ENCODE measurements around the gene NFKBIE. TPM values are rescaled to one million over a fixed set of nuclear protein-coding genes. Genes with fewer than 3 reads are reported as not detected.
A peak's percentile ranks its signal among the peaks of the same experiment; 100 is the strongest.

NFKBIE gene
- total and polyA plus RNA-seq, 4 donors = 3.7 to 4.9 (median 4.7) TPM

GRCh38 chr6:44265722-44266233 is 427 bp upstream of the NFKBIE start:
- no peak for TF ChIP-seq NR2F2 (IDR thresholded peaks at IDR 0.05)
- no peak for TF ChIP-seq ZBTB33 (IDR thresholded peaks at IDR 0.05)
- peak in 1 of 2 donors; percentile 2 for TF ChIP-seq HNF4A (conservative IDR thresholded peaks at IDR 0.05)
- TF ChIP-seq FOXA2 (IDR thresholded peaks at IDR 0.05) = no peak
- no peak for TF ChIP-seq EGR1 (IDR thresholded peaks at IDR 0.05; ENCODE audit: low read depth in 2 of 2)
- Histone ChIP-seq H3K27me3 (ENCODE audit: control insufficient read depth in 4 of 4, insufficient read depth in 4 of 4, low read length in 3 of 4) (peaks cover 0 to 5% (median 2%) of the 10 kb centered on the region in 4 donors), H3K27ac (ENCODE audit: low read depth in 1 of 2, low read length in 2 of 2) (peak overlapping the region in 1 of 2 donors; percentile 86), H3K36me3 (ENCODE audit: control insufficient read depth in 4 of 4, insufficient read depth in 3 of 4, low read depth in 1 of 4, low read length in 3 of 4) (no peaks in the 10 kb centered on the region), H3K9ac (ENCODE audit: low read depth in 1 of 2, low read length in 2 of 2) (no peak overlapping the region), H3K4me3 (ENCODE audit: low read depth in 1 of 3, low read length in 3 of 3) (peak overlapping the region in 1 of 3 donors; percentile 78), H3K4me1 (ENCODE audit: control insufficient read depth in 4 of 4, insufficient read depth in 4 of 4, low read length in 3 of 4) (peaks cover 16 to 33% (median 25%) of the 10 kb centered on the region in 4 donors), H3K9me3 (ENCODE audit: control insufficient read depth in 4 of 4, low read length in 3 of 4) (no peaks in the 10 kb centered on the region)
- 71% methylated on average over 17 of the region's 17 CpGs for WGBS
- no peak for DNase-seq (ENCODE audit: low spot score)

- Histone ChIP-seq H3K9ac (ENCODE audit: low read depth in 1 of 2, low read length in 2 of 2) (peak overlapping the region; percentile 67 to 89), H3K36me3 (ENCODE audit: control insufficient read depth in 4 of 4, insufficient read depth in 3 of 4, low read depth in 1 of 4, low read length in 3 of 4) (peaks cover 0 to 10% (median 4%) of the 10 kb centered on the region in 4 donors), H3K9me3 (ENCODE audit: control insufficient read depth in 4 of 4, low read length in 3 of 4) (no peaks in the 10 kb centered on the region), H3K27ac (ENCODE audit: low read depth in 1 of 2, low read length in 2 of 2) (peak overlapping the region; percentile 73 to 86), H3K4me3 (ENCODE audit: low read depth in 1 of 3, low read length in 3 of 3) (peak overlapping the region; percentile 68 to 92 (median 78)), H3K4me1 (ENCODE audit: control insufficient read depth in 4 of 4, insufficient read depth in 4 of 4, low read length in 3 of 4) (peaks cover 14 to 33% (median 25%) of the 10 kb centered on the region in 4 donors), H3K27me3 (ENCODE audit: control insufficient read depth in 4 of 4, insufficient read depth in 4 of 4, low read length in 3 of 4) (no peaks in the 10 kb centered on the region)
- TF ChIP-seq FOXA2 (IDR thresholded peaks at IDR 0.05) (no peak), NR2F2 (IDR thresholded peaks at IDR 0.05) (no peak), CTCF (IDR thresholded peaks at IDR 0.05; ENCODE audit: low read depth, low read length, missing input control) (no peak), RAD21 (IDR thresholded peaks at IDR 0.05) (no peak), REST (IDR thresholded peaks at IDR 0.05) (no peak), ZBTB33 (IDR thresholded peaks at IDR 0.05) (no peak), MAX (IDR thresholded peaks at IDR 0.05) (no peak), HNF4A (conservative IDR thresholded peaks at IDR 0.05) (no peak), EGR1 (IDR thresholded peaks at IDR 0.05; ENCODE audit: low read depth in 2 of 2) (no peak), YY1 (IDR thresholded peaks at IDR 0.05) (no peak), ATF3 (IDR thresholded peaks at IDR 0.05) (no peak), JUND (IDR thresholded peaks at IDR 0.05) (no peak), TAF1 (conservative IDR thresholded peaks at IDR 0.05) (no peak), GABPA (IDR thresholded peaks at IDR 0.05 in 1 of 2, conservative IDR thresholded peaks at IDR 0.05 in 1 of 2) (no peak), HNF4G (IDR thresholded peaks at IDR 0.05) (no peak), SP1 (IDR thresholded peaks at IDR 0.05) (no peak)
- 12% methylated on average over 13 of the region's 13 CpGs for WGBS
- no peak for DNase-seq (ENCODE audit: low spot score)
These were observed 971 bp downstream of the NFKBIE start for GRCh38 chr6:44264154-44265006.

Measured in liver (tissue), 9 donors.